GM12874 (cell line): ENCODE results near the gene KMT2B.

ENCODE experiments used
- TF ChIP-seq, protein P1 (sequence below): IDR thresholded peaks from 2 replicates; pipeline ENCODE4 v1.5.1; 2011; ENCODE audit warnings: low read depth, mild to moderate bottlenecking, control low read depth, low read length, moderate library complexity; ENCODE audit not compliant: insufficient read depth

KMT2B gene

DNA sequence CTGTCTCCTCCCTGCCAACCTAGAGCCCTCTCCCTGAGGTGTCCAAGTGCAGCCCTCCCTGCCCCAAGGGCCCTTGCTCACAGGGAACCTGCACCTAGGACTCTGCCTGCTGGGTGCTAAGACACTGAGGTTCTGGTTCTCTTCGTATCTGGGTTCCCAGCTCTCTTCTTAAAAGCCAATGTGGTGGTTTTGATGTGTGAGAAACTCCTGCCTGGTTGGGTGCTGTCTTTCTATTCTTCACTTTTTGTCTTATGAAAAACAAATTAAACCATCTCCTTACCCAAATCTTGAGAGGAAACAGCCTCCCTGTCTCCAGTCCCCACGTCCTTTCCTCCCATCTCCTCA, 4.3 kb upstream of the KMT2B start:
- TF ChIP-seq, protein P1, sequence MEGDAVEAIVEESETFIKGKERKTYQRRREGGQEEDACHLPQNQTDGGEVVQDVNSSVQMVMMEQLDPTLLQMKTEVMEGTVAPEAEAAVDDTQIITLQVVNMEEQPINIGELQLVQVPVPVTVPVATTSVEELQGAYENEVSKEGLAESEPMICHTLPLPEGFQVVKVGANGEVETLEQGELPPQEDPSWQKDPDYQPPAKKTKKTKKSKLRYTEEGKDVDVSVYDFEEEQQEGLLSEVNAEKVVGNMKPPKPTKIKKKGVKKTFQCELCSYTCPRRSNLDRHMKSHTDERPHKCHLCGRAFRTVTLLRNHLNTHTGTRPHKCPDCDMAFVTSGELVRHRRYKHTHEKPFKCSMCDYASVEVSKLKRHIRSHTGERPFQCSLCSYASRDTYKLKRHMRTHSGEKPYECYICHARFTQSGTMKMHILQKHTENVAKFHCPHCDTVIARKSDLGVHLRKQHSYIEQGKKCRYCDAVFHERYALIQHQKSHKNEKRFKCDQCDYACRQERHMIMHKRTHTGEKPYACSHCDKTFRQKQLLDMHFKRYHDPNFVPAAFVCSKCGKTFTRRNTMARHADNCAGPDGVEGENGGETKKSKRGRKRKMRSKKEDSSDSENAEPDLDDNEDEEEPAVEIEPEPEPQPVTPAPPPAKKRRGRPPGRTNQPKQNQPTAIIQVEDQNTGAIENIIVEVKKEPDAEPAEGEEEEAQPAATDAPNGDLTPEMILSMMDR, result no peak

DNA sequence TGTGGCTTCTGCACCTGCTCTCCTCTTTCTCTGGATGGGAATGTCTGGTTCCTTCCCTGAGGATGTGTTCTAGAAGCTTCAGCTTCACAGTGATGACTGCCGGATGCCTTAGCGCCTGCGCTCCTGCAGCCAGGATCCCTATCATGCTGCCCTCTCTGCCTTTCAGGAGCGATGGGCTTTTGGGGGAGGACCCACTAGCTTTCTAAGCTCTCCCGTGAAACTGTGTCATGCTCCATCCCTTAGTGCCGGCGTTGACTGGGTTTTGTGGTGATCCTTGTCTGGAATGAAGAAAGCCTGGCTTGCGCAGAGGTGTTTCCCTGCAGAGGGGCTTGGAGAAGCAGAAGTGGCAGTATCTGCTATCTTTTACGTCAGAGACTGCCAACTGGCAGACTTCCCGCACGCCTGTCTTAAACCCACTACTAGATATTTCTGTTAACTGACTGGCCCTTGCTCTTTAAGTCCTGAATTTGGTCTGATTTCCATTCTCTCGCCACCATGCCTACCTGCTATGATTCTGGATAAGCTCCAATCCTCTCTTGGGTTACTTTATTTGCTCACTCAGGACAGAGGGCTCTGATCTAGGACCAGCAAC, 3.8 kb upstream of the KMT2B start:
- TF ChIP-seq, protein P1, result no peak

DNA sequence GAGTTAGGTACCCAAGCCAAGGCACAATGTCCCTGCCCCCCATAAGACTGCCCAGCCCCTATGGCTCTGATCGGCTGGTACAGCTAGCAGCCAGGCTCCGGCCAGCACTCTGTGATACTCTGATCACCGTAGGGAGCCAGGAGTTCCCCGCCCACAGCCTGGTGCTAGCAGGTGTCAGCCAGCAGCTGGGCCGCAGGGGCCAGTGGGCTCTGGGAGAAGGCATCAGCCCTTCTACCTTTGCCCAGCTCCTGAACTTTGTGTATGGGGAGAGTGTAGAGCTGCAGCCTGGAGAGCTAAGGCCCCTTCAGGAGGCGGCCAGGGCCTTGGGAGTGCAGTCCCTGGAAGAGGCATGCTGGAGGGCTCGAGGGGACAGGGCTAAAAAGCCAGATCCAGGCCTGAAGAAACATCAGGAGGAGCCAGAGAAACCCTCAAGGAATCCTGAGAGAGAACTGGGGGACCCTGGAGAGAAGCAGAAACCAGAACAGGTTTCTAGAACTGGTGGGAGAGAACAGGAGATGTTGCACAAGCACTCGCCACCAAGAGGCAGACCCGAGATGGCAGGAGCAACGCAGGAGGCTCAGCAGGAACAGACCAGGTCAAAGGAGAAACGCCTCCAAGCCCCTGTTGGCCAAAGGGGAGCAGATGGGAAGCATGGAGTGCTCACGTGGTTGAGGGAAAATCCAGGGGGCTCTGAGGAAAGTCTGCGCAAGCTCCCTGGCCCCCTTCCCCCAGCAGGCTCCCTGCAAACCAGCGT, 3.0 kb upstream of the KMT2B start:
- TF ChIP-seq, protein P1, result peak; percentile 41

DNA sequence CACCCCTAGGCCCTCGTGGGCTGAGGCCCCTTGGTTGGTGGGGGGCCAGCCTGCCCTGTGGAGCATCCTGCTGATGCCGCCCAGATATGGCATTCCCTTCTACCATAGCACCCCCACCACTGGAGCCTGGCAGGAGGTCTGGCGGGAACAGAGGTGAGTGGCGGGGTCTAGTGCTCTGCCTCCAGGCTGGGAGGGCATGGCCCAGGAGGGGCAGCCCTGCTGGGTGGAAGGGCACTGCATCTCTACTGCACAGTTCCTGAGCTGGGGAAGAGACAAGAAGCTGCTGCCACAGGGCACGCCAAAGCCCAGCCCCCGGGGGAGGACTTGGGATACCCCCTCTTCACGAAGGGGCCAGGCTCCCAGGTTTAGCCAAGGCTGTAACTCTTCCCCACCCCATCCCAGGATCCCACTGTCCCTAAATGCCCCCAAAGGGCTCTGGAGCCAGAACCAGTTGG, 2.4 kb upstream of the KMT2B start:
- TF ChIP-seq, protein P1, result no peak

DNA sequence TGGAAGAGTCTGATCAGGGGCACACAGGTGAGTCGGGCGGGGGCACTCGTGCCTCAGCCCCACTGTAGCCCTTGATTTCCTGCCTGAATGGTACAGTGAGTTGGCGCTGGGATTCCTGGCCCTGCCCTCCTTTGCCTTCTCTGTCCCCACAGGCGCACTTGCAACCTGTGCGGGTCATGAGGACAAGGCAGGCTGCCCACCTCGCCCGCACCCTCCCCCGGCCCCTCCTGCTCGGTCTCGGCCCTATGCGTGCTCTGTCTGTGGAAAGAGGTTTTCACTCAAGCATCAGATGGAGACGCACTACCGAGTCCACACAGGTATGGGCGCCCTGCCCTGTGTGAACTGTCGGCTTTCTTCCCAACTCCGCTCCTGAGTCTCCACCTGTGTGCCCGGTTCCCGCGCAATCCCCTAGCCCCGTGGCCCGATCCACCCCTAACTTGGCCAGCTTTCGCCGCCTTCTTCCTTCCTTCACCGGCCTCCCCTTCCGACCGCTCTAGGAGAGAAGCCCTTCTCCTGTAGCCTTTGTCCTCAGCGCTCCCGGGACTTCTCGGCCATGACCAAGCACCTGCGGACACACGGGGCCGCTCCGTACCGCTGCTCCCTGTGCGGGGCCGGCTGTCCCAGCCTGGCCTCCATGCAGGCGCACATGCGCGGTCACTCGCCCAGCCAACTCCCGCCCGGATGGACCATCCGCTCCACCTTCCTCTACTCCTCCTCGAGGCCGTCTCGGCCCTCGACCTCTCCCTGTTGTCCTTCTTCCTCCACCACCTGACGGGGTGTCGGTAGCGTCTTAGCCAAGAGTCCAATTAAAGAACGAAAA, 1.6 kb upstream of the KMT2B start:
- TF ChIP-seq, protein P1, result no peak

DNA sequence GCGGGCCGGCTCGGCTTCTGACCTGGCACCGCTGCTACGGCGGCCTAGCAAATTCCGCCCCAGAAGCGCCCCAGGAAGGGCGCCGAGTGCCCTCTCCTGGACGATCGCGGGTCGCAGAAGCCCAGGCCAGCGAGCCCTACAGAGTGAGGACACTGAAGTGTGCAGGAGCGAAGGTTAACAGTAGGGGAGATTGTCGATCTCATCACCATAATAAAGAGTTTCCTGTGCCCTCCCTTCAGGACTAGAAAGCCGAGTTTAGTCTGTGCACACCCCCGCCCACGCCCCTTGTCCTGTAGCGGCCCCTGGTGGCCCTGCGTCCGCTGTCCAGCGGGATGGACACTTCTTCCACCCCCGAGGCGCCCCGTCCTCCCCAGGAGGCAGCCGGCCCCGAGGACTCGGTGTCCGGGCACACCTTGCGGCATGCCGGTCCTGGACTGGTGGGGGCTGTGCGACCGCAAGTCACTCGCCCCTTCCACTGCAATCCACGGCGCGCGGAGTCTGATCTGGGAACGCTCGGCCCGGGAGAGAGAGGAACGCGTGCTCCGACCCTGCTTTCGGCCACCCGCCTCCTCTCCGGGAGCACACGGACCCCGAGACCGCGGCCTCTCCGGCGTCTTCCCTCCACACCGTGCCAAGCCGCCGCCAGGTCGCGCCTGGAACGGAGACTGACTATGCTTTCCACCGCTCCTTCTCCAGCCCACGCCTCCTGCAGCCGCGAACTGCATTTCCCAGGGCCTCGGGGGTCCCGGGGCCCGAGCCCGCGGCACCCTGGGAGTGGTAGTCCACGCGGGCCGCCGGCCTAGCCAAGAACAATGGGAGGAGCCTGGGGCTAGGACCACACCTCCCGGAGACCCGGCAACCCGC, 770 bp upstream of the KMT2B start:
- TF ChIP-seq, protein P1, result peak; percentile 79
